ENCODE measurements around the gene CCNF.

DNA sequence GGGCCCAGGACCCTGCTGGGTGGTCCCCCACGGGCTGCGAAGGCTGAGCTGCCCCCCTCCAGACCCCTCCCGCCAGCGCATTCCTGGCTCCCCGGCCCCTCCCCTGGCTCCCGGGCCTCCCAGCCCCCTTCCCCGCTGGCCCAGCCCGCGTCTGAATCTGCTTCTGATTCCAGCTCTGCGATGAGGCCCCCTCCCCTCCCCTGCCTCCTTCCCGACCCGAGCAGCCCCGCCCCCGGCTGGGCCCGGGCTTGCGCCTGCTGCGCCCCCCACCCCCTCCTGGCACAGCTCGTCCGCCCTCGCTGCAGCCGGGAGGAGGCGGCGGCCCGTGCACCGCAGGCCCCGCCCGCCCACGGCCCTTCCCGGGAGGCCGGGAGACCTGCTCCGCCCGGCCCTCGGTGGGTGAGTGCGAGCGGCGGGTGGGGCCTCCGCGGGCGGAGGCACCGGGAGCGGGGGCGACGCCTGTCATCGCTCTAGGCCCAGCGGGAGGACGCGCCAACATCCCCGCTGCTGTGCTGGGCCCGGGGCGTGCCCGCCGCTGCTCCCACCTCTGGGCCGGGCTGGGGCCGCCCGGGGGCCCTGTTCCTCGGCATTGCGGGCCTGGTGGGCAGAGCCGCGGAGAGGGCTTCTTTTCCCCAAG lies 41.9 kb downstream of the CCNF start, which contains the start of gene NTN3:
- TF ChIP-seq POLR2AphosphoS5 (IDR thresholded peaks at IDR 0.05; ENCODE audit: low read depth, low read length) (no peak), TAF1 (IDR thresholded peaks at IDR 0.05; ENCODE audit: borderline replicate concordance, insufficient read depth, low read length) (no peak), SIN3A (IDR thresholded peaks at IDR 0.05; ENCODE audit: borderline replicate concordance, insufficient read depth, low read length) (no peak), FOXP2 (optimal IDR thresholded peaks at IDR 0.05; ENCODE audit: borderline replicate concordance, extremely low read depth, extremely low read length, insufficient read depth) (no peak)
- TF ChIP-seq, protein P1, sequence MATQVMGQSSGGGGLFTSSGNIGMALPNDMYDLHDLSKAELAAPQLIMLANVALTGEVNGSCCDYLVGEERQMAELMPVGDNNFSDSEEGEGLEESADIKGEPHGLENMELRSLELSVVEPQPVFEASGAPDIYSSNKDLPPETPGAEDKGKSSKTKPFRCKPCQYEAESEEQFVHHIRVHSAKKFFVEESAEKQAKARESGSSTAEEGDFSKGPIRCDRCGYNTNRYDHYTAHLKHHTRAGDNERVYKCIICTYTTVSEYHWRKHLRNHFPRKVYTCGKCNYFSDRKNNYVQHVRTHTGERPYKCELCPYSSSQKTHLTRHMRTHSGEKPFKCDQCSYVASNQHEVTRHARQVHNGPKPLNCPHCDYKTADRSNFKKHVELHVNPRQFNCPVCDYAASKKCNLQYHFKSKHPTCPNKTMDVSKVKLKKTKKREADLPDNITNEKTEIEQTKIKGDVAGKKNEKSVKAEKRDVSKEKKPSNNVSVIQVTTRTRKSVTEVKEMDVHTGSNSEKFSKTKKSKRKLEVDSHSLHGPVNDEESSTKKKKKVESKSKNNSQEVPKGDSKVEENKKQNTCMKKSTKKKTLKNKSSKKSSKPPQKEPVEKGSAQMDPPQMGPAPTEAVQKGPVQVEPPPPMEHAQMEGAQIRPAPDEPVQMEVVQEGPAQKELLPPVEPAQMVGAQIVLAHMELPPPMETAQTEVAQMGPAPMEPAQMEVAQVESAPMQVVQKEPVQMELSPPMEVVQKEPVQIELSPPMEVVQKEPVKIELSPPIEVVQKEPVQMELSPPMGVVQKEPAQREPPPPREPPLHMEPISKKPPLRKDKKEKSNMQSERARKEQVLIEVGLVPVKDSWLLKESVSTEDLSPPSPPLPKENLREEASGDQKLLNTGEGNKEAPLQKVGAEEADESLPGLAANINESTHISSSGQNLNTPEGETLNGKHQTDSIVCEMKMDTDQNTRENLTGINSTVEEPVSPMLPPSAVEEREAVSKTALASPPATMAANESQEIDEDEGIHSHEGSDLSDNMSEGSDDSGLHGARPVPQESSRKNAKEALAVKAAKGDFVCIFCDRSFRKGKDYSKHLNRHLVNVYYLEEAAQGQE (IDR thresholded peaks at IDR 0.05; ENCODE audit: insufficient read depth in 1 of 2, low read depth in 2 of 2, low read length in 2 of 2) = no peak

Measured in PFSK-1 (cell line).